Body of pancreas (tissue), 4 donors: ENCODE measurements around the gene RPH3AL. TPM values are rescaled to one million over a fixed set of nuclear protein-coding genes. Genes with fewer than 3 reads are reported as not detected.

Experiments used
- ATAC-seq: fragments of 150-250 bp; one replicate; pipeline ENCODE4 v1.9.1; 2016
- DNase-seq, 4 donors: peaks; one replicate each; pipeline ENCODE4 v3.0.0-alpha.2; 2019
- H3K27ac ChIP-seq, 4 donors: fragments of 200-600 bp; sonication (generic); 1 replicate in 3 of 4; 2 replicates in 1 of 4; pipeline versions ENCODE4 v1.5.1 to v1.6.1; 2016 to 2019; ENCODE audit warnings: mild to moderate bottlenecking in 1 of 4, mixed read lengths in 1 of 4, moderate library complexity in 1 of 4
- H3K27me3 ChIP-seq, 2 donors: fragments of 200-600 bp; sonication (generic); one replicate each; pipeline ENCODE4 v1.6.0; 2016; ENCODE audit warnings: mild to moderate bottlenecking in 1 of 2
- H3K36me3 ChIP-seq, 2 donors: fragments of 200-600 bp; sonication (generic); replicated peaks in 1 of 2; 2 replicates each; pipeline ENCODE4 v1.5.1; 2016; ENCODE audit warnings: low read depth in 2 of 2; ENCODE audit not compliant: insufficient read depth in 1 of 2
- H3K4me1 ChIP-seq: fragments of 200-600 bp; sonication (generic); one replicate; pipeline ENCODE4 v1.6.0; 2016
- H3K4me3 ChIP-seq, 2 donors: fragments of 200-600 bp; sonication (generic); 1 replicate in 1 of 2; 2 replicates in 1 of 2; pipeline ENCODE4 v1.5.1; 2016 to 2019
- H3K9me3 ChIP-seq, 3 donors: fragments of 200-600 bp; sonication (generic); 1 replicate in 2 of 3; 2 replicates in 1 of 3; pipeline ENCODE4 v1.5.1; 2016
- POLR2A ChIP-seq, 3 donors: fragments of 450-650 bp; IDR thresholded peaks; one replicate each; pipeline ENCODE4 v1.6.1; 2016; ENCODE audit warnings: antibody characterized with exemption in 3 of 3, mild to moderate bottlenecking in 2 of 3
- WGBS, 2 donors: methylation state at CpG; one replicate each; pipeline ENCODE4 v1.1.5; 2017; 5-methylcytosine and 5-hydroxymethylcytosine counted together
- intact Hi-C: fragments of 100-400 bp; cut with DNase I; formaldehyde crosslinking; loops from one replicate; pipeline ENCODE4 v1.15.1; 2023
- total RNA-seq, 2 donors: library from RNA; depleted of rRNA; stranded (reverse); fragments of >200 nt; gene quantifications; one replicate each; pipeline ENCODE4 v1.1.0, GENCODE V29; 2016
- TF ChIP-seq, protein P1 (sequence below), 7 experiments: fragments of 450-650 bp in 4 of 7; fragments of 200-600 bp in 3 of 7; sonication (generic) in 3 of 7; IDR thresholded peaks; one replicate each; pipeline ENCODE4 v1.5.1; 2016 to 2019; ENCODE audit warnings: antibody characterized with exemption in 7 of 7

Gene RPH3AL
- total RNA-seq, 2 donors from 2014 or later, result 77.1 to 89.5 TPM

DNA sequence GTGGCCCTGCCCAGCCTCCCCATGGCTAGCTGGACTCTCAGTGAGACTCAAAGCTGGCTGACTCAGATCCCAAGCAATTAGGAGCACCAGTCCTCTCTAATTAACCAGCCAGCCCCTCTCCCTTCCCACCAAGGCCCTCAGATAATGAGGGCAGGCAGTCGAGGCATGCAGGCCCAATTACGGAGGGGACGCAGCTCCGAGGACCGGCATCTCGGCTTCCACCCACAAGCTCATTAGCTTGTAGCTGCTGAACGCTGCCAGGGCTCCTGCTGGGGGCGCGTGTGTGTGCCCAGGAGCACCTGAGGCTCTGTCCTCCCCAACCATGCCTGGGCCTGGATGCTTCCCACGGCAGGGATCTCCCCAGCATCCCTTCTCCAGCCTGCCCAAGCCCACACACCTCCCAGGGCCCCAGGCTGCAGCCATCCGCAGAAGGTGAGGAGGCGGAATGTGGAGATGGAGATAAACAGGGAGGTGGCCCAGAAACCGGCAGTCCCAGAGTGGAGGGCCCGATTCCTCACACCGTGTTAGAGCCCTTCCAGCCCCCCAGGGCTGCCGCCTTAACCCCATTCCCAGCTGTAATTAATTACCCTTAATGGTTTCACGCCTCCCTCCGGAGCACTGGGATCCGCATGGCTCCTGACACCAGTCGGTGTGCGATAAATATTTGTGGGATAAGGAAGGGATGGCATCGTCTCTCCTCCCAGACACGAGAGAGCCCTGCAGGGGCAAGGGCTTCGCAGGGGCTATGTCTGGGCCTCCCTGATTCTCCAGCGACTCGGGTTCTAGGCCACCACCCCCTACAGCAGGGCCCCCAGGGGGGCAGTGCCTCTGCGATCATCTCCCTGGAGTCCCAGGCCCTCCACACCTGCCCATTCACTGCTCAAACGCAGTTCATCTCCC is 42.2 kb downstream of the RPH3AL start:
- Histone ChIP-seq H3K4me3 (no peak overlapping the region), H3K27me3 (no peaks in the 10 kb centered on the region), H3K36me3 (no peaks in the 10 kb centered on the region), H3K27ac (no peak overlapping the region), H3K9me3 (no peaks in the 10 kb centered on the region), H3K4me1 (peaks cover 36% of the 10 kb centered on the region)
- no peak for TF ChIP-seq POLR2A (IDR thresholded peaks at IDR 0.05)
- TF ChIP-seq, protein P1, sequence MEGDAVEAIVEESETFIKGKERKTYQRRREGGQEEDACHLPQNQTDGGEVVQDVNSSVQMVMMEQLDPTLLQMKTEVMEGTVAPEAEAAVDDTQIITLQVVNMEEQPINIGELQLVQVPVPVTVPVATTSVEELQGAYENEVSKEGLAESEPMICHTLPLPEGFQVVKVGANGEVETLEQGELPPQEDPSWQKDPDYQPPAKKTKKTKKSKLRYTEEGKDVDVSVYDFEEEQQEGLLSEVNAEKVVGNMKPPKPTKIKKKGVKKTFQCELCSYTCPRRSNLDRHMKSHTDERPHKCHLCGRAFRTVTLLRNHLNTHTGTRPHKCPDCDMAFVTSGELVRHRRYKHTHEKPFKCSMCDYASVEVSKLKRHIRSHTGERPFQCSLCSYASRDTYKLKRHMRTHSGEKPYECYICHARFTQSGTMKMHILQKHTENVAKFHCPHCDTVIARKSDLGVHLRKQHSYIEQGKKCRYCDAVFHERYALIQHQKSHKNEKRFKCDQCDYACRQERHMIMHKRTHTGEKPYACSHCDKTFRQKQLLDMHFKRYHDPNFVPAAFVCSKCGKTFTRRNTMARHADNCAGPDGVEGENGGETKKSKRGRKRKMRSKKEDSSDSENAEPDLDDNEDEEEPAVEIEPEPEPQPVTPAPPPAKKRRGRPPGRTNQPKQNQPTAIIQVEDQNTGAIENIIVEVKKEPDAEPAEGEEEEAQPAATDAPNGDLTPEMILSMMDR (IDR thresholded peaks at IDR 0.05), result no peak
- intact Hi-C loops, result no loop called here
- peak in 2 of 4 donors; percentile 5 to 11 for DNase-seq
- 79 to 88% methylated on average over 14 to 27 of the region's 28 CpGs for WGBS, 2 donors
- no peak for ATAC-seq

DNA sequence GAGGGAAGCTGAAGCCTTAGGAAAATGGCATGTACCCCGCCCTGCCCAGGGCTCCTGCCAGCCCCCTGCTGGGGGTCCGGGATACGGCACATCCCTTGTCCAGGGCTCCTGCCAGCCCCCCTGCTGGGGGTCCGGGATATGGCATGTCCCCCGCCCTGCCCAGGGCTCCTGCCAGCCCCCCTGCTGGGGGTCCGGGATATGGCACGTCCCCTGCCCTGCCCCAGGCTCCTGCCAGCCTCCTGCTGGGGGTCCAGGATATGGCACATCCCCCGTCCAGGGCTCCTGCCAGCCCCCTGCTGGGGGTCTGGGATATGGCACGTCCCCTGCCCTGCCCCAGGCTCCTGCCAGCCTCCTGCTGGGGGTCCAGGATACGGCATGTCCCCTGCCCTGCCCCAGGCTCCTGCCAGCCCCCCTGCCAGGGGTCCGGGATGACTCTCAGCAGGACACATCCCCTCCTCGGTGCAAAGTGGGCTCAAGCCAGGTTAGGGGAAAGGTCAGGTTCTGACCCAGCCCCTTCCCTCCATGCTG is 43.2 kb downstream of the RPH3AL start:
- H3K4me1 ChIP-seq, result peaks cover 36% of the 10 kb centered on the region
- 70 to 80% methylated on average over 2 to 8 of the region's 12 CpGs for WGBS, 2 donors
- intact Hi-C loops, result no loop called here
- no peak overlapping the region for H3K4me3 ChIP-seq
- ATAC-seq (no peak), DNase-seq (peak in 2 of 4 donors; percentile 5 to 13)
- H3K27ac ChIP-seq, result peak overlapping the region in 2 of 4 donors; percentile 14 to 39
- no peaks in the 10 kb centered on the region for H3K27me3 ChIP-seq
- TF ChIP-seq, protein P1 (IDR thresholded peaks at IDR 0.05), result peak in 2 of 7 experiments; percentile 19 to 26
- TF ChIP-seq POLR2A (IDR thresholded peaks at IDR 0.05), result no peak
- H3K9me3 ChIP-seq, result no peaks in the 10 kb centered on the region
- no peaks in the 10 kb centered on the region for H3K36me3 ChIP-seq

DNA sequence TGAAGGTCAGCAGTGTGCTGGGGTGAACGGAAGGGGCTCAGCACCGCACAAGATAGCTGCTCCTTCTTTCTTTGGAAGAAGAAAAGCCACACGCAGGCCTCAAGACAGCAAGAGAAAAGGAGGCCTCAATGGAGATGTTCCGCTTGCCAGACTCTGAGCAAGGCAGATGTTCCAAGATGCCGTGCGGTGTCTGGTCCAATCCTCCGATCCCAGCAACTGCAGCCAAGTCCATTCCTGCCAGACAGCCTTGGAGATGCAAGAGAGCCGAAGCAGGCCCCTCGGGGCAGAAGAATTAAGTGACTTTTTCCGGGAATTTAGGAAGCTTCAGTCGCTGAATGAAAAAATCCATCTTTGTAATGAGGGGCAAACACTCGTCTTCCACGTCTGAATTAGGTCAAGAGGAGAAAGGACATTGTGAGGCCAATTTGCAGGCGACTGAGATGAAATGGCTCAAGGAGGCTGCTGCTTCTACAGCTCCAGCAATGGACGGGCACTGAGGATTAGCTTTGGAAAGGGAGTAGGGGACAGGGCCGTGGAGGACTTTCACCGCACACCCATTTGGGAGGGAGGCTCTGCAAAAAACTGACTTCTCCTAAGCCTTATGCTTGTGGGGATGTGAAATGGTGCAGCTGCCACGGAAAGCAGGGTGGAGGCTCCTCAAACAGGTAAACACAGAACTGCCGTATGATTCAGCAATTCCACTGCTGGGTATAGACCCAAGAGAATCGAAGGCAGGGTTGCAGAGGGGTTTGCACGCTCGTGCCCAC is 44.7 kb downstream of the RPH3AL start:
- no peak overlapping the region for H3K4me3 ChIP-seq
- TF ChIP-seq, protein P1 (IDR thresholded peaks at IDR 0.05), result no peak
- TF ChIP-seq POLR2A (IDR thresholded peaks at IDR 0.05), result no peak
- H3K27ac ChIP-seq, result peak overlapping the region in 3 of 4 donors; percentile 14 to 42 (median 21)
- no peaks in the 10 kb centered on the region for H3K27me3 ChIP-seq
- intact Hi-C loops, result no loop called here
- ATAC-seq (peak; percentile 65), DNase-seq (peak; percentile 43 to 78 (median 68))
- no peaks in the 10 kb centered on the region for H3K36me3 ChIP-seq
- WGBS, 2 donors, result 50 to 57% methylated on average over 18 to 22 of the region's 22 CpGs
- no peaks in the 10 kb centered on the region for H3K9me3 ChIP-seq
- H3K4me1 ChIP-seq, result peaks cover 36% of the 10 kb centered on the region

DNA sequence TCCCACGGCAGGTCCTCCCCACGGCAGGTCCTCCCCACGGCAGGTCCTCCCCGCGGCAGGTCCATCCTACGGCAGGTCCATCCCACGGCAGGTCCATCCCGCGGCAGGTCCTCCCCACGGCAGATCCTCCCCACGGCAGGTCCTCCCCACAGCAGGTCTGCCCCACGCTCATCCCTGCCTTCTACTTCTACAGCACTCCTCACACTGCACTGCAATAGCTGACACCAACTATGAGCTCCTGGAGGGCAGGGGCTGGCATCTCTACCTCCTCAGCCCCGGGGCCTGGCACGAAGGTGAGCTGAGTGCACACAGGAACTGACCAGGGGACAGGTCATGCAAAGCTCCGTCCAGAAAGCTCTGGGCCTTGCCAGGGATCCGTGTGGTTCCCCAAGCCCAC is 45.3 kb downstream of the RPH3AL start:
- Histone ChIP-seq H3K9me3 (no peaks in the 10 kb centered on the region), H3K4me1 (peaks cover 36% of the 10 kb centered on the region), H3K4me3 (no peak overlapping the region), H3K36me3 (peaks cover 0 to under 1% of the 10 kb centered on the region in 2 donors), H3K27me3 (no peaks in the 10 kb centered on the region), H3K27ac (peak overlapping the region in 3 of 4 donors; percentile 14 to 42 (median 21))
- intact Hi-C loops, result no loop called here
- WGBS, 2 donors, result 81 to 87% methylated on average over 7 to 13 of the region's 16 CpGs
- ATAC-seq (no peak), DNase-seq (peak in 2 of 4 donors; percentile 0 to 10)
- TF ChIP-seq, protein P1 (IDR thresholded peaks at IDR 0.05), result no peak
- TF ChIP-seq POLR2A (IDR thresholded peaks at IDR 0.05), result no peak
